Muscle layer of duodenum (tissue), 2 donors: ENCODE results near the gene RBM27.
"Not testable (repeated sequence)": the region's sequence is repeated elsewhere in the genome, so short reads cannot be mapped to it uniquely, and the experiment has no call there.

Source experiments
- H3K27ac ChIP-seq: one replicate; pipeline ENCODE4 v1.7.0; 2013; ENCODE audit warnings: mild to moderate bottlenecking, low read length
- H3K27me3 ChIP-seq: one replicate; pipeline ENCODE4 v1.7.0; 2013; ENCODE audit warnings: low read depth, mild to moderate bottlenecking, control low read depth, low read length
- H3K36me3 ChIP-seq, 2 donors: one replicate each; pipeline ENCODE4 v1.7.0; 2013; ENCODE audit warnings: low read length in 2 of 2, control low read depth in 1 of 2, mild to moderate bottlenecking in 1 of 2; ENCODE audit not compliant: insufficient read depth in 2 of 2, control insufficient read depth in 1 of 2
- H3K4me1 ChIP-seq, 2 donors: one replicate each; pipeline ENCODE4 v1.7.0; 2013; ENCODE audit warnings: low read length in 2 of 2, mild to moderate bottlenecking in 2 of 2, control low read depth in 1 of 2, moderate library complexity in 1 of 2; ENCODE audit not compliant: insufficient read depth in 2 of 2, control insufficient read depth in 1 of 2
- H3K4me3 ChIP-seq, 2 donors: one replicate each; pipeline ENCODE4 v1.7.0; 2013; ENCODE audit warnings: low read length in 2 of 2, low read depth in 1 of 2, mild to moderate bottlenecking in 1 of 2
- H3K9me3 ChIP-seq, 2 donors: one replicate each; pipeline ENCODE4 v1.7.0; 2013; ENCODE audit warnings: low read length in 2 of 2, control low read depth in 1 of 2, mild to moderate bottlenecking in 1 of 2; ENCODE audit not compliant: control insufficient read depth in 1 of 2
- donor health status: healthy.

The RBM27 gene, protein sequence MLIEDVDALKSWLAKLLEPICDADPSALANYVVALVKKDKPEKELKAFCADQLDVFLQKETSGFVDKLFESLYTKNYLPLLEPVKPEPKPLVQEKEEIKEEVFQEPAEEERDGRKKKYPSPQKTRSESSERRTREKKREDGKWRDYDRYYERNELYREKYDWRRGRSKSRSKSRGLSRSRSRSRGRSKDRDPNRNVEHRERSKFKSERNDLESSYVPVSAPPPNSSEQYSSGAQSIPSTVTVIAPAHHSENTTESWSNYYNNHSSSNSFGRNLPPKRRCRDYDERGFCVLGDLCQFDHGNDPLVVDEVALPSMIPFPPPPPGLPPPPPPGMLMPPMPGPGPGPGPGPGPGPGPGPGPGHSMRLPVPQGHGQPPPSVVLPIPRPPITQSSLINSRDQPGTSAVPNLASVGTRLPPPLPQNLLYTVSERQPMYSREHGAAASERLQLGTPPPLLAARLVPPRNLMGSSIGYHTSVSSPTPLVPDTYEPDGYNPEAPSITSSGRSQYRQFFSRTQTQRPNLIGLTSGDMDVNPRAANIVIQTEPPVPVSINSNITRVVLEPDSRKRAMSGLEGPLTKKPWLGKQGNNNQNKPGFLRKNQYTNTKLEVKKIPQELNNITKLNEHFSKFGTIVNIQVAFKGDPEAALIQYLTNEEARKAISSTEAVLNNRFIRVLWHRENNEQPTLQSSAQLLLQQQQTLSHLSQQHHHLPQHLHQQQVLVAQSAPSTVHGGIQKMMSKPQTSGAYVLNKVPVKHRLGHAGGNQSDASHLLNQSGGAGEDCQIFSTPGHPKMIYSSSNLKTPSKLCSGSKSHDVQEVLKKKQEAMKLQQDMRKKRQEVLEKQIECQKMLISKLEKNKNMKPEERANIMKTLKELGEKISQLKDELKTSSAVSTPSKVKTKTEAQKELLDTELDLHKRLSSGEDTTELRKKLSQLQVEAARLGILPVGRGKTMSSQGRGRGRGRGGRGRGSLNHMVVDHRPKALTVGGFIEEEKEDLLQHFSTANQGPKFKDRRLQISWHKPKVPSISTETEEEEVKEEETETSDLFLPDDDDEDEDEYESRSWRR

GRCh38 chr5:146203011-146203871, at the start of gene RBM27:
Gene RBM27, plus strand, starts transcription at chr5:146203605. Its CDS starts 161 bp downstream, at chr5:146203766.
- H3K27me3 ChIP-seq = no peaks in the 10 kb centered on the region
- peaks cover 0 to 26% of the 10 kb centered on the region in 2 donors for H3K4me1 ChIP-seq
- H3K27ac ChIP-seq = peak within 1 kb of the TSS; percentile 92
- no peaks in the 10 kb centered on the region for H3K9me3 ChIP-seq
- H3K36me3 ChIP-seq = no peaks in the 10 kb centered on the region
- H3K4me3 ChIP-seq = peak within 1 kb of the TSS; percentile 85 to 93

GRCh38 chr5:146158255-146158654, 45.1 kb upstream of the RBM27 start:
- H3K27ac ChIP-seq = no peak overlapping the region
- H3K36me3 ChIP-seq = peaks cover 50 to 73% of the 10 kb centered on the region in 2 donors
- no peaks in the 10 kb centered on the region for H3K27me3 ChIP-seq
- H3K9me3 ChIP-seq = no peaks in the 10 kb centered on the region
- H3K4me3 ChIP-seq = no peak overlapping the region
- no peaks in the 10 kb centered on the region for H3K4me1 ChIP-seq

DNA sequence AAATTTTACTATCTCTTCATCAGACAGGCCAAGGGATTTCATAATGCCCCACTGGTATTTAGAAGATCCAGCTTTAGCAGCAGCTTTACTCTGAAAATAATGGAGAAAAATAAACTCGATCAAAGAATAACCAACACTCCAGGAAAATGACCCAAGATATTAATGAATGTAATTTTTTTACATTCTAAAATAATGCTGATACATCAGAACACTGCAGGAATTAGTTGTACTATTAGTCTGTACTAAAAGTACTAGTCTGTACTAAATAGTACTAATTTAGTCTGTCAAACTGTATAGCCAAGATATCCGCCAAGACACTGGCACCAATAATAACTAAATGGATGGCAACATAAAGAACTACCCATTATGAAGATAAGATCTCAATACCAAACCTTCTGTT, 39.0 kb upstream of the RBM27 start:
- H3K36me3 ChIP-seq = peaks cover 42 to 60% of the 10 kb centered on the region in 2 donors

DNA sequence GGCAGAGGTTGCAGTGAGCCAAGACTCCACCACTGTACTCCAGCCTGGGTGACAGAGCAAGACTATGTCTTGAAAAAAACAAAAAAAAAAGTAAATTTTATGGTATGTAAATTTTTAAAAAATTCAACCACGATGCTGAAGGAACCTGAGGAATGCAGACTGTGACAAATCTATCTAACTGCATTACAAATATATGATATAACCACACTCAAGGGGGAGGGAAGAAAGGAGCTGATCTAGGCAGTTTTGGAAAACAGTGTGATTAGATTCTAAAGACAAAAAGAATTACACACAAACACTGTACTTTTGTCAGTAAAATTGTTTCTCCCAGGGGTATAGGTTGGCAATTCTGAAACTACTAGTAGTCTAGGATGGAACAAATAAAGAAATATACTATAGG, 37.9 kb upstream of the RBM27 start:
- Histone ChIP-seq H3K4me1 (no peaks in the 10 kb centered on the region), H3K27me3 (no peaks in the 10 kb centered on the region), H3K36me3 (peaks cover 39 to 50% of the 10 kb centered on the region in 2 donors), H3K27ac (no peak overlapping the region), H3K9me3 (no peaks in the 10 kb centered on the region), H3K4me3 (no peak overlapping the region)

More for the DNA sequence above, 39.0 kb upstream of the RBM27 start:
- Histone ChIP-seq H3K4me1 (no peaks in the 10 kb centered on the region), H3K27me3 (no peaks in the 10 kb centered on the region), H3K9me3 (no peaks in the 10 kb centered on the region), H3K4me3 (no peak overlapping the region), H3K27ac (no peak overlapping the region)

DNA sequence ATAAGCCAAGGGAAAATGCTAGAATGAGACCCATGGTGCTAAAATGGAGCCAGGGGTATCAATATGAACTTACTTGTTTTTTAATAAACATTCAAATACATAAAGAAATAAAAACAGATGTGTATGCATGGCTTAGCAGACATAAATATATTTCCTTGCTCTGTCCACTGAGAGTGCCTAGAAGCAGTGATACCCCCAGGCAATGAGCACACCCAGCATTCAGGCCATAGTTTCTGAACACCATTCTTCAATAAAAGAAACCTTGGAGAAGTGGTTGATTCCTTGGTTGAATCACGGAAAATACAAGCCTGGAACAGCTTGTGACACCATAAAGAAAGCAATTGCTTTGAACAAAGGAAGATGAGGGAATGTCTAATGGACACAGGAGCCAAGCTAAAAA, 37.5 kb upstream of the RBM27 start:
- H3K36me3 ChIP-seq = peaks cover 39 to 55% of the 10 kb centered on the region in 2 donors
- no peaks in the 10 kb centered on the region for H3K27me3 ChIP-seq
- H3K27ac ChIP-seq = no peak overlapping the region
- no peak overlapping the region for H3K4me3 ChIP-seq
- no peaks in the 10 kb centered on the region for H3K9me3 ChIP-seq
- no peaks in the 10 kb centered on the region for H3K4me1 ChIP-seq

DNA sequence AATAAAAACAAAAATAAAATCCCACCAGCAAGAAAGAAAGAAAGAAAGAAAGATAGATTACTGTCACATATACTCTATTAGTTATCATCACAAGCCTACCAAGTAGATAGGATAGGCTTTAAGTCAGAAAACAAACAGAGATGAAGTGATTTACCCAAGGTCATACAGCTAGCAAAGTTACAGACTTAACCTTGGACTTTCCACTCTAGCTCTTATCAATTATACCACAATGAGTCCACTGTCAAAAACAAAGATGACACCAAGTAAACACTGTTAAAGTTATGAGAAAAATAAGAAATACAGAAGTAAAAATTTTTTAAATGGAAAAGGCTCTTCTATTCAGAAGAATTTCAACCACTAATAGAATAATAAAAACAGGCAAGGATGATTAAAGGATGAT, 34.3 kb upstream of the RBM27 start:
- no peak overlapping the region for H3K4me3 ChIP-seq
- H3K27me3 ChIP-seq = no peaks in the 10 kb centered on the region
- H3K27ac ChIP-seq = no peak overlapping the region
- no peaks in the 10 kb centered on the region for H3K9me3 ChIP-seq
- peaks cover 37 to 43% of the 10 kb centered on the region in 2 donors for H3K36me3 ChIP-seq
- H3K4me1 ChIP-seq = no peaks in the 10 kb centered on the region

DNA sequence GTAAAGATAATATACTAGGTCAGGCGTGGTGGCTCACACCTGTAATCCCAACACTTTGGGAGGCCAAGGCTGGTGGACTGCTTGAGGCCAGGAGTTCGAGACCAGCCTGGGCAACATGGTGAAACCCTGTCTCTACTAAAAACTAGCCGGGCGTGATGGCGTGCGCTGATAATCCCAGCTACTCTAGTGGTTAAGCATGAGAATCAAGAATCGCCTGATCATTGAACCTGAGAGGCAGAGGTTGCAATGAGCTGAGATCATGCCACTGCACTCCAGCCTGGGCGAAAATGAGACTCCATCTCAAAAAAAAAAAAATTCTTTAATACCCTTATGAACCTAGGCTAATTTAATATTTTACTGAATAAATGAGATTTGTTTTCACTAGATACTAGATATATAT, 30.4 kb upstream of the RBM27 start:
- not testable (repeated sequence) for H3K27me3 ChIP-seq, H3K27ac ChIP-seq, H3K4me1 ChIP-seq, H3K9me3 ChIP-seq, H3K4me3 ChIP-seq
- H3K36me3 ChIP-seq = peaks cover 27 to 30% of the 10 kb centered on the region in 2 donors

- H3K9me3 ChIP-seq = no peaks in the 10 kb centered on the region
- H3K4me1 ChIP-seq = no peaks in the 10 kb centered on the region
- H3K27ac ChIP-seq = no peak overlapping the region
- H3K4me3 ChIP-seq = no peak overlapping the region
- H3K36me3 ChIP-seq = peaks cover 27% of the 10 kb centered on the region in 2 donors
- H3K27me3 ChIP-seq = no peaks in the 10 kb centered on the region
Observed at GRCh38 chr5:146173597-146173996, 29.8 kb upstream of the RBM27 start.

DNA sequence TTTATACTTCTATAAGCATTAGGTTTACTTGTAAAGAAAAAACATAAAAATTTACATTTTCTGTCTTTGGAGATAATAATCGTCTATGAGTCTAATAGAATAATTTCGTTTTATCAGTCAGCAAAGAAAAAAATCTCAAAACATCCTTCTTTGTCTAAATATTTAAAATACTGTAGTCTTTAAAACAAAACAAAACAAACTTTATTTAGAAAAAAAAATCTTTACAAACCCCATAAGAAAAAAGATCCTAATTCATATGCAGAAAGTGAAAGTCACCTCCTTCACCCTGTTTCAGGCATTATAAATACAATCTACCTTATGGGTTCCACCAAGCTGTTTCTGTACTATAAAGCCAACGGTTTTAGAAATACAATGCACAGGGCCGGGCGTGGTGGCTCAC, 26.6 kb upstream of the RBM27 start:
- peaks cover 0 to 11% of the 10 kb centered on the region in 2 donors for H3K4me1 ChIP-seq
- peaks cover 12 to 24% of the 10 kb centered on the region in 2 donors for H3K36me3 ChIP-seq
- H3K4me3 ChIP-seq = no peak overlapping the region
- H3K9me3 ChIP-seq = no peaks in the 10 kb centered on the region
- H3K27ac ChIP-seq = no peak overlapping the region
- H3K27me3 ChIP-seq = no peaks in the 10 kb centered on the region

DNA sequence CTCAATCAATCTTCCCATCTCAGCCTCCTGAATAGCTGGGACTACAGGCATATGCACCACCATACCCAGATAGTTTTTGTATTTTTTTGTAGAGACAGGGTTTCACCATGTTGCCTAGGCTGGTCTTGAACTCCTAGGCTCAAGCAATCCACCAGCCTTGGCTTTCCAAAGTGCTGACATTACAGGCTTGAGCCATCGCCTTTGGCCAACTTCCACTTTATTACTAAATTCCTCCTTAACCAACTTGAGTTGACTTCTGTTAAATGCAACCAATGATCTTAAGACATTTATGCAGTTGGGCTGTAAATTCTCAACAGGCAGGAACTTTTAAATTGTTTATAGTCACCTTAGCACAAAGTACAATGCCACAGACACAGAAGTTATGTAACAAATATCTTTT, 23.7 kb upstream of the RBM27 start:
- Histone ChIP-seq H3K4me1 (peaks cover 0 to 14% of the 10 kb centered on the region in 2 donors), H3K36me3 (peaks cover 7 to 20% of the 10 kb centered on the region in 2 donors), H3K4me3 (no peak overlapping the region), H3K27me3 (no peaks in the 10 kb centered on the region), H3K27ac (no peak overlapping the region), H3K9me3 (no peaks in the 10 kb centered on the region)
